Trophoblast cell (in vitro differentiated cells and primary cell): Measurements from ENCODE around the gene PPP4R1.
"Not testable (repeated sequence)": the region's sequence is repeated elsewhere in the genome, so short reads cannot be mapped to it uniquely, and the experiment has no call there.

Experiments used
- DNase-seq, 2 donors: peaks; one replicate each; pipeline ENCODE4 v3.0.0-alpha.2; 2016
- H2AFZ ChIP-seq: 2 replicates; pipeline ENCODE4 v1.6.1; 2013; ENCODE audit warnings: low read length, moderate library complexity, mild to moderate bottlenecking; ENCODE audit not compliant: insufficient read depth, poor library complexity
- H2AK5ac ChIP-seq: 2 replicates; pipeline ENCODE4 v1.6.1; 2013; ENCODE audit warnings: mild to moderate bottlenecking, low read length
- H2BK120ac ChIP-seq: 2 replicates; pipeline ENCODE4 v1.6.1; 2013; ENCODE audit warnings: low read length, mild to moderate bottlenecking, moderate library complexity; ENCODE audit not compliant: insufficient read depth, poor library complexity
- H2BK12ac ChIP-seq: 2 replicates; pipeline ENCODE4 v1.6.1; 2013; ENCODE audit warnings: mild to moderate bottlenecking, low read length, moderate library complexity
- H2BK5ac ChIP-seq: 2 replicates; pipeline ENCODE4 v1.6.1; 2013; ENCODE audit warnings: low read length, low read depth, moderate library complexity, mild to moderate bottlenecking; ENCODE audit not compliant: poor library complexity
- H3K14ac ChIP-seq: 2 replicates; pipeline ENCODE4 v1.6.1; 2013; ENCODE audit warnings: mild to moderate bottlenecking, low read length
- H3K18ac ChIP-seq: 2 replicates; pipeline ENCODE4 v1.6.1; 2013; ENCODE audit warnings: mild to moderate bottlenecking, low read length
- H3K23ac ChIP-seq: 2 replicates; pipeline ENCODE4 v1.6.1; 2013; ENCODE audit warnings: low read length
- H3K27ac ChIP-seq: 2 replicates; pipeline ENCODE4 v1.5.1; 2013; ENCODE audit warnings: low read depth, mild to moderate bottlenecking, inconsistent platforms, low read length, moderate library complexity
- H3K27me3 ChIP-seq: 2 replicates; pipeline ENCODE4 v1.6.1; 2013; ENCODE audit warnings: inconsistent platforms, mild to moderate bottlenecking, low read length, moderate library complexity; ENCODE audit not compliant: insufficient read depth
- H3K36me3 ChIP-seq, 2 experiments: 1 replicate in 1 of 2; 2 replicates in 1 of 2; pipeline ENCODE4 v1.6.1; 2013; ENCODE audit warnings: low read length in 2 of 2, mild to moderate bottlenecking in 2 of 2, moderate library complexity in 1 of 2; ENCODE audit not compliant: insufficient read depth in 2 of 2, control insufficient read depth in 1 of 2
- H3K4ac ChIP-seq: 2 replicates; pipeline ENCODE4 v1.6.1; 2013; ENCODE audit warnings: low read depth, mild to moderate bottlenecking, low read length, moderate library complexity
- H3K4me1 ChIP-seq, 2 experiments: 1 replicate in 1 of 2; 2 replicates in 1 of 2; pipeline ENCODE4 v1.6.1; 2013; ENCODE audit warnings: low read length in 2 of 2, mild to moderate bottlenecking in 2 of 2, moderate library complexity in 1 of 2; ENCODE audit not compliant: insufficient read depth in 2 of 2, control insufficient read depth in 1 of 2
- H3K4me2 ChIP-seq: 2 replicates; pipeline ENCODE4 v1.6.1; 2013; ENCODE audit warnings: inconsistent platforms, mild to moderate bottlenecking, low read length, moderate library complexity
- H3K4me3 ChIP-seq: 2 replicates; pipeline ENCODE4 v1.5.1; 2013; ENCODE audit warnings: mild to moderate bottlenecking, low read depth, low read length, inconsistent platforms
- H3K79me1 ChIP-seq: one replicate; pipeline ENCODE4 v1.6.1; 2013; ENCODE audit warnings: low read length
- H3K79me2 ChIP-seq: 2 replicates; pipeline ENCODE4 v1.6.1; 2013; ENCODE audit warnings: low read length, mild to moderate bottlenecking; ENCODE audit not compliant: control insufficient read depth, insufficient read depth, poor library complexity
- H3K9ac ChIP-seq: 2 replicates; pipeline ENCODE4 v1.6.1; 2013; ENCODE audit warnings: mild to moderate bottlenecking, low read length
- H3K9me3 ChIP-seq: 2 replicates; pipeline ENCODE4 v1.6.1; 2013; ENCODE audit warnings: low read depth, mild to moderate bottlenecking, control low read depth, inconsistent platforms, low read length; ENCODE audit not compliant: insufficient read depth
- H4K12ac ChIP-seq: 2 replicates; pipeline ENCODE4 v1.6.1; 2013; ENCODE audit warnings: low read depth, mild to moderate bottlenecking, low read length, moderate library complexity
- H4K8ac ChIP-seq: 2 replicates; pipeline ENCODE4 v1.6.1; 2013; ENCODE audit warnings: low read depth, mild to moderate bottlenecking, low read length, moderate library complexity
- H4K91ac ChIP-seq: one replicate; pipeline ENCODE4 v1.6.1; 2013; ENCODE audit warnings: low read depth, mild to moderate bottlenecking, low read length, moderate library complexity
- WGBS: extraction: QIAGEN DNeasy Blood & Tissue Kit; methylation state at CpG from one replicate; pipeline ENCODE4 v1.1.7; 2013; ENCODE audit warnings: missing lambda C conversion rate; ENCODE audit not compliant: insufficient read length, insufficient coverage; ENCODE audit errors: extremely low coverage; 5-methylcytosine and 5-hydroxymethylcytosine counted together

PPP4R1 gene

DNA sequence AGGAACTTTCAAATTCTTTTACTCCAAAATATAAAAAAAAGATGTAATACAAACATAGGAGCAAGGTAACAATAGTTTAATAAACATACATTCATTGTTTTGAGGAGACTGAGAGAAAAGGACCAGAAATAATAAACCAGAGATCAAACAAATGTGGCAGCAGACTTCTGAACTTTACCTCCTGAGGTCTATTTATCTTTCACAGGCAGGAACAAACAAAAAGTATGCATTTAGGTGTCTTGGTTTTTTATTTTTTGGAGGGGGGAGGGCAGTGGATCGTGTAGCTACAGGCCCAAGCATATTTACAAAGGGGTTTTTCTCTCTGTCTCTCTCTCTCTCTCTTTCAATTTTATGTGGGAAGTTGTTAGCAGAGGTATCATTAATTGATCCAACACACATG is 5.6 kb downstream of the PPP4R1 start:
- no CpG with 5 or more reads among the region's 1 CpG for WGBS

DNA sequence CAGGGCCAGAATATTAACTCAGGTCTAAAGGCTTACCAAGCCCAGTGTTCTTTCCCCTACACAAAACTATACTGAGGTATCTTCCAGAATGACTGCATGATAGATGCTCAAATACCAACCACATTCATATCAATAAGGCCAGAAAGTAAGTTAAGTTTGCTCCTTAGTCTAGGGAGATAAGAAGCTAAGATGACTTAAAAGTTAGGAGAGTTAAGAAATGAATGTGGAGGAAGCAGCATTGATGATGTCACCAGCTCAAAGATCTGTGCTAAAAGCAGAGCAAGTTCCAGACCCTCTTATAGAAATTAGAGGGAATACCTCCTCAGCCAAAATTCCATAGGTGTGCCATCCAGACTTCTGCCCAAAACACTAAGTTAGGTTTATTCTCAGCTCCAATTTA is 6.1 kb downstream of the PPP4R1 start:
- Histone ChIP-seq H2AK5ac (no peak overlapping the region), H4K8ac (no peak overlapping the region), H2BK5ac (no peak overlapping the region), H4K12ac (no peak overlapping the region), H3K27ac (no peak overlapping the region), H2BK120ac (no peak overlapping the region), H3K23ac (no peak overlapping the region), H3K14ac (no peak overlapping the region), H3K9me3 (no peaks in the 10 kb centered on the region), H3K4me3 (no peak overlapping the region), H2BK12ac (no peak overlapping the region), H3K79me2 (peaks cover 7% of the 10 kb centered on the region), H2AFZ (no peak overlapping the region), H4K91ac (no peak overlapping the region), H3K4me2 (no peak overlapping the region), H3K18ac (no peak overlapping the region), H3K4me1 (peaks cover 4 to 6% of the 10 kb centered on the region in 2 experiments), H3K79me1 (no peaks in the 10 kb centered on the region), H3K9ac (no peak overlapping the region), H3K36me3 (peaks cover 3 to 14% of the 10 kb centered on the region in 2 experiments), H3K27me3 (no peaks in the 10 kb centered on the region), H3K4ac (peak overlapping the region; percentile 62)
- DNase-seq = no peak

More for the DNA sequence above, 5.6 kb downstream of the PPP4R1 start:
- no peak for DNase-seq
- no peak overlapping the region for H2AK5ac ChIP-seq
- no peak overlapping the region for H4K12ac ChIP-seq
- no peak overlapping the region for H2BK5ac ChIP-seq
- H3K9ac ChIP-seq = no peak overlapping the region
- H3K23ac ChIP-seq = no peak overlapping the region
- no peak overlapping the region for H2BK12ac ChIP-seq
- no peak overlapping the region for H3K4me3 ChIP-seq
- peaks cover 3 to 14% of the 10 kb centered on the region in 2 experiments for H3K36me3 ChIP-seq
- no peak overlapping the region for H4K8ac ChIP-seq
- no peak overlapping the region for H3K18ac ChIP-seq
- peaks cover 4 to 6% of the 10 kb centered on the region in 2 experiments for H3K4me1 ChIP-seq
- H3K9me3 ChIP-seq = no peaks in the 10 kb centered on the region
- no peak overlapping the region for H4K91ac ChIP-seq
- H2AFZ ChIP-seq = no peak overlapping the region
- no peak overlapping the region for H3K4me2 ChIP-seq
- no peak overlapping the region for H3K4ac ChIP-seq
- peaks cover 10% of the 10 kb centered on the region for H3K79me2 ChIP-seq
- H3K79me1 ChIP-seq = peaks cover 2% of the 10 kb centered on the region
- no peak overlapping the region for H2BK120ac ChIP-seq
- no peaks in the 10 kb centered on the region for H3K27me3 ChIP-seq
- no peak overlapping the region for H3K14ac ChIP-seq
- no peak overlapping the region for H3K27ac ChIP-seq

DNA sequence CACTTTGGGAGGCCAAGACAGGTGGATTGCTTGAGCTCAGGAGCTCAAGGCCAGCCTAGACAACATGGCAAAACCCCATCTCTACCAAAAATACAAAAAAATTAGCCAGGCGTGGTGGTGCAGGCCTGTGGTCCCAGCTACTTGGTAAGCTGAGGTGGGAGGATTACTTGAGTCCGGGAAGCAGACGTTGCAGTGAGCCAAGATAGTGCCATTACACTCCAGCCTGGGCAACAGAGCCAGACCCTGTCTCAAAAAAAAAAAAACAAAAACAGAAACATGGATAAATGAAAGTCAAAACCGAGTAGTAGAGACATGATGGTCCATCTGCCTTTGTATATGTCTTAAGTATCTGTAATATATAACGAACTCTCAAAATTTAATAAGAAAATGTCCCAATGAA is 7.2 kb downstream of the PPP4R1 start:
- H3K23ac ChIP-seq, H3K9me3 ChIP-seq, H3K4me3 ChIP-seq, H2AFZ ChIP-seq, H3K14ac ChIP-seq, H3K79me1 ChIP-seq, H4K8ac ChIP-seq, H3K18ac ChIP-seq, H3K4me2 ChIP-seq, DNase-seq, H3K9ac ChIP-seq, H3K27ac ChIP-seq, H3K4me1 ChIP-seq, H3K79me2 ChIP-seq, H2BK5ac ChIP-seq, H4K12ac ChIP-seq, H2BK120ac ChIP-seq, H4K91ac ChIP-seq, H2AK5ac ChIP-seq, H2BK12ac ChIP-seq, H3K27me3 ChIP-seq: not testable (repeated sequence)
- H3K36me3 ChIP-seq = peaks cover 3 to 14% of the 10 kb centered on the region in 2 experiments
- WGBS = no CpG with 5 or more reads among the region's 5 CpGs
- peak overlapping the region; percentile 55 for H3K4ac ChIP-seq

DNA sequence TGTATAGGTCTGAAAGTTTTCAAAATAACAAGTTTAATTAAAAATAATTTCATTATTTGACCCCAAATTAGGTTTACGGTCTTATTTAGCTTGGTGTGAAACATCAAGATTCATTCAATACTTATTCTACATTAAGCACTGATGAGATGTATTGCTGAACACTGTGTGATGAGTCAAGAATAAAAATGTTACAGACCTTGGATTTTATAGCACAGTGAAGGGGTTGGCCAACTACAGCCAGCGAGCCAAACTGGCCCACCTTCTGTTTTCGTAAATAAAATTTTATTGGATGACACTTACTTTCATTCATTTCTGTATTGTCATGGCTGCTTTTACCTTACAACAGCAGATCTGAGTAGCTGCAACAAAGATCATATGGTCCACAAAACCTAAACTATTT is 8.3 kb downstream of the PPP4R1 start:
- Histone ChIP-seq H4K12ac (no peak overlapping the region), H2BK5ac (no peak overlapping the region), H3K4me2 (no peak overlapping the region), H3K9me3 (no peaks in the 10 kb centered on the region), H2BK120ac (no peak overlapping the region), H3K36me3 (peaks cover 3 to 10% of the 10 kb centered on the region in 2 experiments), H3K18ac (no peak overlapping the region), H2AFZ (no peak overlapping the region), H3K27ac (no peak overlapping the region), H3K9ac (no peak overlapping the region), H4K91ac (no peak overlapping the region), H3K79me2 (peaks cover 7% of the 10 kb centered on the region), H3K4ac (no peak overlapping the region), H4K8ac (no peak overlapping the region), H2AK5ac (no peak overlapping the region), H3K79me1 (no peaks in the 10 kb centered on the region), H3K14ac (no peak overlapping the region), H3K4me3 (no peak overlapping the region), H3K27me3 (no peaks in the 10 kb centered on the region), H2BK12ac (no peak overlapping the region), H3K23ac (no peak overlapping the region), H3K4me1 (peaks cover 3 to 4% of the 10 kb centered on the region in 2 experiments)
- WGBS = no CpG with 5 or more reads among the region's 3 CpGs
- no peak for DNase-seq
